Nephron progenitor cell (in vitro differentiated cells): ENCODE results near the gene DET1.
"Not testable (repeated sequence)": the region's sequence is repeated elsewhere in the genome, so short reads cannot be mapped to it uniquely, and the experiment has no call there.

Experiments used
- DNase-seq: peaks from one replicate; pipeline ENCODE4 v3.0.0; 2021
- H3K27ac Mint-ChIP-seq: 2 replicates; pipeline ENCODE4 v1.8.0; 2021; ENCODE audit warnings: mild to moderate bottlenecking, moderate library complexity, mixed read lengths
- H3K27me3 Mint-ChIP-seq: 2 replicates; pipeline ENCODE4 v1.8.0; 2021; ENCODE audit warnings: mild to moderate bottlenecking, low read depth, mixed read lengths; ENCODE audit not compliant: poor library complexity
- H3K36me3 Mint-ChIP-seq: 2 replicates; pipeline ENCODE4 v1.8.0; 2021; ENCODE audit warnings: low read depth, mixed read lengths
- H3K4me1 Mint-ChIP-seq: 2 replicates; pipeline ENCODE4 v1.8.0; 2021; ENCODE audit warnings: mixed read lengths
- H3K4me3 Mint-ChIP-seq: 2 replicates; pipeline ENCODE4 v1.8.0; 2021; ENCODE audit warnings: mild to moderate bottlenecking, moderate library complexity, mixed read lengths
- H3K9me3 Mint-ChIP-seq: 2 replicates; pipeline ENCODE4 v1.8.0; 2021; ENCODE audit warnings: mild to moderate bottlenecking, moderate library complexity, mixed read lengths
- CTCF ChIP-seq: fragments of 200-600 bp; sonication (generic); IDR thresholded peaks from 2 replicates; pipeline ENCODE4 v1.5.0; 2021; ENCODE audit warnings: antibody characterized with exemption

The DET1 gene

GRCh38 chr15:88525418-88525817 lies 21.1 kb downstream of the DET1 start:
- Mint-ChIP-seq H3K9me3 (peaks cover 27% of the 10 kb centered on the region), H3K27me3 (no peaks in the 10 kb centered on the region), H3K36me3 (peaks cover 67% of the 10 kb centered on the region), H3K4me1 (peaks cover 20% of the 10 kb centered on the region), H3K4me3 (no peak overlapping the region), H3K27ac (no peak overlapping the region)
- no peak for DNase-seq
- no peak for TF ChIP-seq CTCF

- H3K4me3 Mint-ChIP-seq, H3K27ac Mint-ChIP-seq, H3K4me1 Mint-ChIP-seq, DNase-seq, H3K27me3 Mint-ChIP-seq: not testable (repeated sequence)
- Mint-ChIP-seq H3K36me3 (peaks cover 54% of the 10 kb centered on the region), H3K9me3 (peaks cover 27% of the 10 kb centered on the region)
Measured at GRCh38 chr15:88524094-88524493, 22.4 kb downstream of the DET1 start.

- Mint-ChIP-seq H3K27ac (no peak overlapping the region), H3K9me3 (peaks cover 10% of the 10 kb centered on the region), H3K36me3 (peaks cover 23% of the 10 kb centered on the region), H3K4me3 (no peak overlapping the region), H3K27me3 (no peaks in the 10 kb centered on the region), H3K4me1 (no peaks in the 10 kb centered on the region)
- TF ChIP-seq CTCF, result no peak
- no peak for DNase-seq
Measured at GRCh38 chr15:88518903-88519302, 27.6 kb downstream of the DET1 start.

GRCh38 chr15:88513195-88513594 lies 33.3 kb downstream of the DET1 start:
- Mint-ChIP-seq H3K4me3 (no peak overlapping the region), H3K27me3 (no peaks in the 10 kb centered on the region), H3K27ac (no peak overlapping the region), H3K9me3 (no peaks in the 10 kb centered on the region), H3K36me3 (peaks cover 69% of the 10 kb centered on the region), H3K4me1 (no peaks in the 10 kb centered on the region)
- no peak for TF ChIP-seq CTCF
- no peak for DNase-seq

- Mint-ChIP-seq H3K4me1 (no peaks in the 10 kb centered on the region), H3K27me3 (no peaks in the 10 kb centered on the region), H3K27ac (no peak overlapping the region), H3K9me3 (no peaks in the 10 kb centered on the region), H3K36me3 (peaks cover 70% of the 10 kb centered on the region), H3K4me3 (no peak overlapping the region)
- TF ChIP-seq CTCF, result no peak
- no peak for DNase-seq
Measured at GRCh38 chr15:88512601-88513000, 33.9 kb downstream of the DET1 start.

- DNase-seq, result no peak
- no peak for TF ChIP-seq CTCF
- Mint-ChIP-seq H3K4me3 (no peak overlapping the region), H3K27me3 (no peaks in the 10 kb centered on the region), H3K4me1 (no peaks in the 10 kb centered on the region), H3K9me3 (no peaks in the 10 kb centered on the region), H3K27ac (no peak overlapping the region), H3K36me3 (peaks cover 75% of the 10 kb centered on the region)
Measured at GRCh38 chr15:88512078-88512477, 34.4 kb downstream of the DET1 start.

GRCh38 chr15:88511161-88511560 lies 35.3 kb downstream of the DET1 start:
- Mint-ChIP-seq H3K27ac (no peak overlapping the region), H3K27me3 (no peaks in the 10 kb centered on the region), H3K4me3 (no peak overlapping the region), H3K4me1 (no peaks in the 10 kb centered on the region), H3K9me3 (no peaks in the 10 kb centered on the region), H3K36me3 (peaks cover 69% of the 10 kb centered on the region)
- TF ChIP-seq CTCF, result no peak
- no peak for DNase-seq
